DOHH2 (cell line): ENCODE results near the gene RMDN2.

ENCODE experiments used
- H3F3A ChIP-seq: fragments of 200-600 bp; sonication (generic), shearing (Covaris generic); 2 replicates; pipeline ENCODE4 v1.6.0; 2016; ENCODE audit warnings: antibody characterized with exemption, mild to moderate bottlenecking; ENCODE audit not compliant: control insufficient read depth, insufficient read depth
- H3K27ac ChIP-seq: fragments of 200-600 bp; sonication (generic); 2 replicates; pipeline ENCODE4 v1.5.1; 2014; ENCODE audit warnings: low read depth, mild to moderate bottlenecking, low read length, moderate library complexity
- H3K27me3 ChIP-seq: fragments of 200-600 bp; sonication (generic); 2 replicates; pipeline ENCODE4 v1.6.1; 2014; ENCODE audit warnings: mild to moderate bottlenecking, low read length, mixed read lengths; ENCODE audit not compliant: control insufficient read depth
- H3K36me3 ChIP-seq: fragments of 200-600 bp; sonication (generic); 2 replicates; pipeline ENCODE4 v1.6.1; 2014; ENCODE audit warnings: mild to moderate bottlenecking, low read length, moderate library complexity, mixed read lengths; ENCODE audit not compliant: control insufficient read depth
- H3K4me1 ChIP-seq: fragments of 200-600 bp; sonication (generic); 2 replicates; pipeline ENCODE4 v1.6.1; 2014; ENCODE audit warnings: mild to moderate bottlenecking, low read length, mixed read lengths; ENCODE audit not compliant: control insufficient read depth
- H3K4me2 ChIP-seq: fragments of 200-600 bp; sonication (generic); 2 replicates; pipeline ENCODE4 v1.6.0; 2014; ENCODE audit warnings: mild to moderate bottlenecking, low read length, moderate library complexity
- H3K4me3 ChIP-seq: fragments of 200-600 bp; sonication (generic); 2 replicates; pipeline ENCODE4 v1.5.1; 2014; ENCODE audit warnings: mild to moderate bottlenecking, low read length, mixed read lengths
- H3K79me2 ChIP-seq: fragments of 200-600 bp; sonication (generic); 2 replicates; pipeline ENCODE4 v1.6.1; 2014; ENCODE audit warnings: mild to moderate bottlenecking, low read length, mixed read lengths; ENCODE audit not compliant: control insufficient read depth
- H3K9me2 ChIP-seq: fragments of 200-600 bp; sonication (generic); replicated peaks from 2 replicates; pipeline ENCODE4 v1.6.1; 2014; ENCODE audit warnings: mild to moderate bottlenecking, low read length, mixed read lengths; ENCODE audit not compliant: control insufficient read depth
- H3K9me3 ChIP-seq: fragments of 200-600 bp; sonication (generic); 2 replicates; pipeline ENCODE4 v1.6.1; 2014; ENCODE audit warnings: antibody characterized with exemption, low read length, mixed read lengths; ENCODE audit not compliant: control insufficient read depth, insufficient read depth
- H4K20me1 ChIP-seq: fragments of 200-600 bp; sonication (generic); 2 replicates; pipeline ENCODE4 v1.6.0; 2014; ENCODE audit warnings: low read depth, mild to moderate bottlenecking, antibody characterized with exemption, low read length, moderate library complexity; ENCODE audit not compliant: control insufficient read depth, insufficient read depth
- EZH2phosphoT487 ChIP-seq: fragments of 200-600 bp; sonication (generic); IDR thresholded peaks from 2 replicates; pipeline ENCODE4 v1.6.1; 2017; ENCODE audit warnings: borderline replicate concordance, mild to moderate bottlenecking, antibody characterized with exemption, low read length, moderate library complexity, mixed read lengths
- TF ChIP-seq, protein P1 (sequence below): fragments of 200-600 bp; sonication (generic); IDR thresholded peaks from one replicate; pipeline ENCODE4 v1.5.1; 2014; ENCODE audit warnings: antibody characterized with exemption, mild to moderate bottlenecking, low read depth, low read length; ENCODE audit not compliant: poor library complexity, severe bottlenecking

Gene RMDN2

GRCh38 chr2:38032946-38033345 lies 107.9 kb downstream of the RMDN2 start:
- Histone ChIP-seq H3K27me3 (peaks cover 32% of the 10 kb centered on the region), H3K4me1 (no peaks in the 10 kb centered on the region), H4K20me1 (no peaks in the 10 kb centered on the region), H3K27ac (no peak overlapping the region), H3K36me3 (no peaks in the 10 kb centered on the region), H3K9me3 (no peaks in the 10 kb centered on the region), H3K4me2 (no peak overlapping the region), H3K79me2 (no peaks in the 10 kb centered on the region), H3K4me3 (no peak overlapping the region), H3F3A (no peaks in the 10 kb centered on the region), H3K9me2 (no peaks in the 10 kb centered on the region)
- TF ChIP-seq, protein P1, sequence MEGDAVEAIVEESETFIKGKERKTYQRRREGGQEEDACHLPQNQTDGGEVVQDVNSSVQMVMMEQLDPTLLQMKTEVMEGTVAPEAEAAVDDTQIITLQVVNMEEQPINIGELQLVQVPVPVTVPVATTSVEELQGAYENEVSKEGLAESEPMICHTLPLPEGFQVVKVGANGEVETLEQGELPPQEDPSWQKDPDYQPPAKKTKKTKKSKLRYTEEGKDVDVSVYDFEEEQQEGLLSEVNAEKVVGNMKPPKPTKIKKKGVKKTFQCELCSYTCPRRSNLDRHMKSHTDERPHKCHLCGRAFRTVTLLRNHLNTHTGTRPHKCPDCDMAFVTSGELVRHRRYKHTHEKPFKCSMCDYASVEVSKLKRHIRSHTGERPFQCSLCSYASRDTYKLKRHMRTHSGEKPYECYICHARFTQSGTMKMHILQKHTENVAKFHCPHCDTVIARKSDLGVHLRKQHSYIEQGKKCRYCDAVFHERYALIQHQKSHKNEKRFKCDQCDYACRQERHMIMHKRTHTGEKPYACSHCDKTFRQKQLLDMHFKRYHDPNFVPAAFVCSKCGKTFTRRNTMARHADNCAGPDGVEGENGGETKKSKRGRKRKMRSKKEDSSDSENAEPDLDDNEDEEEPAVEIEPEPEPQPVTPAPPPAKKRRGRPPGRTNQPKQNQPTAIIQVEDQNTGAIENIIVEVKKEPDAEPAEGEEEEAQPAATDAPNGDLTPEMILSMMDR: no peak
- no peak for TF ChIP-seq EZH2phosphoT487

GRCh38 chr2:38033646-38034045 lies 108.6 kb downstream of the RMDN2 start:
- Histone ChIP-seq H3K27ac (no peak overlapping the region), H3K79me2 (no peaks in the 10 kb centered on the region), H4K20me1 (no peaks in the 10 kb centered on the region), H3K9me2 (no peaks in the 10 kb centered on the region), H3K36me3 (no peaks in the 10 kb centered on the region), H3K4me2 (no peak overlapping the region), H3K9me3 (no peaks in the 10 kb centered on the region), H3K27me3 (peaks cover 39% of the 10 kb centered on the region), H3K4me3 (no peak overlapping the region), H3F3A (no peaks in the 10 kb centered on the region), H3K4me1 (no peaks in the 10 kb centered on the region)
- TF ChIP-seq, protein P1: no peak
- no peak for TF ChIP-seq EZH2phosphoT487

DNA sequence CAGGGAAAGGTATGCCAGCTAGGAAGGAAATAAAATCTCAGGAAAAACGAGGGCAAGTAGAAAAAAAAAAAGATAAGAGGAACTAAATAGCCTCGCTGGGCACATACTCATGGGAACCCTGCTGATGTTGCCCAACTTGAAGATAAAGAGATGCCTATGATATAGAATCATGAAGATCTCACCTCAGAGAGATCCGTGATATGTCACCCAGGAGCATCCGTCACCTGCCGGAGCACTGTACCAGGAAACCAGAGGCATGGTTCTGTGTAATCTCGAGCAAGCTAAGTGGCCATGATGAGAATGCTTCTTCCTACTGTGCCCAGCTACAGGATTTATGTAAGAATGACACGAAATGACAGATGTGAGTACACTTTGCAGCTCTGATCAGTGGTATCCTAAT lies 110.9 kb downstream of the RMDN2 start:
- Histone ChIP-seq H3K27me3 (peaks cover 46% of the 10 kb centered on the region), H3K4me3 (no peak overlapping the region), H3F3A (no peaks in the 10 kb centered on the region), H4K20me1 (no peaks in the 10 kb centered on the region), H3K4me1 (no peaks in the 10 kb centered on the region), H3K9me2 (no peaks in the 10 kb centered on the region), H3K9me3 (no peaks in the 10 kb centered on the region), H3K36me3 (no peaks in the 10 kb centered on the region), H3K4me2 (no peak overlapping the region), H3K27ac (no peak overlapping the region), H3K79me2 (no peaks in the 10 kb centered on the region)
- TF ChIP-seq EZH2phosphoT487: no peak
- TF ChIP-seq, protein P1: no peak

DNA sequence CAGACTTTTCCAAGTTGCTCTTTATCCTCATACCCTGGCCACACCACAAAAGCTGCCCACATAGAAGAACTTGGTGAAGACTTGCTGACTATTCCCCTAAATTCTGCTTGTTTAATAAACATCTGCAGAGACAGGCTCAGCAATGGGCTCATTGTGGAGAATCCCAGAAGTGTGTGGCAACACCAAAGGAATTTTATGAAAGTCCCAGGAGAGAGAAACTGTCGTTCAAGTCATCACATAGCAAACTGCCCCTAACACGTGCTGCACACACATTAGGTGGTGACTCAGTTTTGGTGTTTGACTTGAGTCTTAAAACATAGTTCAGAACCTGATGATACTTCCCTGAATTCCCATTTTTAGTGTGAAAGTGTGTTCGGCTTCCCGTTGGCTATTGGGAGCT lies 112.2 kb downstream of the RMDN2 start:
- Histone ChIP-seq H3K4me3 (no peak overlapping the region), H3K9me2 (no peaks in the 10 kb centered on the region), H3K79me2 (no peaks in the 10 kb centered on the region), H3F3A (no peaks in the 10 kb centered on the region), H3K9me3 (no peaks in the 10 kb centered on the region), H3K27me3 (peaks cover 46% of the 10 kb centered on the region), H4K20me1 (no peaks in the 10 kb centered on the region), H3K4me2 (no peak overlapping the region), H3K4me1 (no peaks in the 10 kb centered on the region), H3K27ac (no peak overlapping the region), H3K36me3 (no peaks in the 10 kb centered on the region)
- TF ChIP-seq, protein P1: no peak
- TF ChIP-seq EZH2phosphoT487: no peak
